Sigmoid colon (tissue), 7 donors: ENCODE measurements around the gene ANXA8. TPM values are rescaled to one million over a fixed set of nuclear protein-coding genes. Genes with fewer than 3 reads are reported as not detected.

Source experiments
- DNase-seq: peaks from one replicate; pipeline ENCODE4 v3.0.0-alpha.2; 2019
- H3K27ac ChIP-seq, 4 donors: fragments of 200-600 bp; sonication (generic); one replicate each; pipeline ENCODE4 v1.5.1; 2016 to 2019; ENCODE audit warnings: mild to moderate bottlenecking in 1 of 4
- H3K27me3 ChIP-seq, 3 donors: fragments of 200-600 bp; sonication (generic); one replicate each; pipeline ENCODE4 v1.5.1; 2019; ENCODE audit warnings: mild to moderate bottlenecking in 1 of 3
- H3K36me3 ChIP-seq, 4 donors: fragments of 200-600 bp; sonication (generic); one replicate each; pipeline ENCODE4 v1.5.1; 2016 to 2019
- H3K4me1 ChIP-seq, 4 donors: fragments of 200-600 bp; sonication (generic); one replicate each; pipeline ENCODE4 v1.5.1; 2017 to 2019
- H3K4me3 ChIP-seq, 4 donors: fragments of 200-600 bp; sonication (generic); one replicate each; pipeline ENCODE4 v1.5.1; 2017 to 2019; ENCODE audit warnings: mild to moderate bottlenecking in 2 of 4, moderate library complexity in 1 of 4
- H3K9me3 ChIP-seq, 4 donors: fragments of 200-600 bp in 3 of 4; sonication (generic) in 3 of 4; one replicate each; pipeline versions ENCODE4 v1.5.1 to v1.6.1; 2013 to 2019
- CTCF ChIP-seq, 4 experiments: fragments of 450-650 bp in 3 of 4; fragments of 200-600 bp in 1 of 4; IDR thresholded peaks; one replicate each; pipeline ENCODE4 v1.5.1; 2016 to 2019; ENCODE audit warnings: antibody characterized with exemption in 4 of 4, mild to moderate bottlenecking in 3 of 4, moderate library complexity in 2 of 4
- EP300 ChIP-seq, 4 donors: sonication (generic); formaldehyde crosslinking; IDR thresholded peaks; one replicate each; pipeline ENCODE4 v1.6.1; 2017; ENCODE audit warnings: antibody characterized with exemption in 4 of 4
- POLR2A ChIP-seq, 2 donors: fragments of 450-650 bp; IDR thresholded peaks; one replicate each; pipeline ENCODE4 v1.6.1; 2016; ENCODE audit warnings: antibody characterized with exemption in 2 of 2, mild to moderate bottlenecking in 2 of 2, moderate library complexity in 2 of 2
- POLR2AphosphoS5 ChIP-seq, 4 donors: sonication (generic); formaldehyde crosslinking; IDR thresholded peaks; one replicate each; pipeline ENCODE4 v1.6.1; 2017; ENCODE audit warnings: antibody characterized with exemption in 4 of 4
- WGBS, 2 donors: extraction: QIAGEN DNeasy Blood & Tissue Kit; methylation state at CpG; one replicate each; pipeline ENCODE4 v1.1.7; 2013; 5-methylcytosine and 5-hydroxymethylcytosine counted together
- intact Hi-C: fragments of 100-400 bp; cut with DNase I; formaldehyde crosslinking; loops from one replicate; pipeline ENCODE4 v1.15.1; 2023
- polyA plus RNA-seq, 3 donors: library from polyadenylated mRNA; stranded (reverse); fragments of 200-250 nt; gene quantifications; one replicate each; pipeline ENCODE4 v1.2.3, GENCODE V29; 2013
- small RNA-seq, 3 donors: library from RNA; depleted of rRNA; stranded (forward); fragments of <200 nt; gene quantifications; one replicate each; pipeline ENCODE3, GENCODE V24; 2016
- total RNA-seq, 4 donors: library from RNA; depleted of rRNA; stranded (reverse); fragments of >200 nt; gene quantifications; one replicate each; pipeline ENCODE4 v1.1.0, GENCODE V29; 2016
- donor health status: healthy with polysubstance abuse.
- donor health status: Bipolar disorder and iron deficiency.
- donor health status: healthy.

The ANXA8 gene
- total and polyA plus RNA-seq, 7 donors: 0.12 to 0.60 (median 0.36) TPM; not detected in 2

GRCh38 chr10:47418321-47418720 lies 65.6 kb downstream of the ANXA8 start:
- WGBS, 2 donors: 87% methylated on average over 6 of the region's 6 CpGs
- no peak for DNase-seq
- Histone ChIP-seq H3K4me1 (no peaks in the 10 kb centered on the region), H3K36me3 (no peaks in the 10 kb centered on the region), H3K27me3 (no peaks in the 10 kb centered on the region), H3K27ac (no peak overlapping the region), H3K4me3 (no peak overlapping the region), H3K9me3 (no peaks in the 10 kb centered on the region)
- no peak for TF ChIP-seq POLR2A (IDR thresholded peaks at IDR 0.05)
- no peak for TF ChIP-seq CTCF (IDR thresholded peaks at IDR 0.05)
- no peak for TF ChIP-seq EP300 (IDR thresholded peaks at IDR 0.05)
- no peak for TF ChIP-seq POLR2AphosphoS5 (IDR thresholded peaks at IDR 0.05)
- intact Hi-C loops: no loop called here

Small RNA genes lying within 50 kb of the gene (small RNA-seq; reads per million reads assigned to genes)
- gene AL591684.3: 0 reads per million in 3 donors
- 0 reads per million in 3 donors for gene RNA5SP312

Other genes starting within 250 kb of the ANXA8 start
- gene GDF10, start 183.9 kb downstream of the ANXA8 start, total RNA-seq: 10 to 100 TPM in 1 of 4 donors, 1 to 10 TPM in 3; 3.8 to 11.9 (median 4.9) TPM
- gene GDF10, start 183.9 kb downstream of the ANXA8 start, polyA plus RNA-seq: under 1 TPM in 1 of 3 donors, not detected in 2; 0.67 TPM
- gene GDF2, start 161.7 kb downstream of the ANXA8 start, total RNA-seq: not detected
- gene GDF2, start 161.7 kb downstream of the ANXA8 start, polyA plus RNA-seq: not detected
- gene RBP3, start 135.8 kb downstream of the ANXA8 start, total RNA-seq: not detected
- not detected for gene RBP3, start 135.8 kb downstream of the ANXA8 start, polyA plus RNA-seq
- gene ZNF488, start 99.8 kb downstream of the ANXA8 start, total RNA-seq: under 1 TPM in 1 of 4 donors, not detected in 3; 0.16 TPM
- under 1 TPM; 0.60 to 0.82 (median 0.69) TPM for gene ZNF488, start 99.8 kb downstream of the ANXA8 start, polyA plus RNA-seq
- gene FAM25G, start 7.6 kb upstream of the ANXA8 start, total RNA-seq: not detected
- gene FAM25G, start 7.6 kb upstream of the ANXA8 start, polyA plus RNA-seq: 10 to 100 TPM in 1 of 3 donors, 1 to 10 TPM in 1, not detected in 1; 1.8 to 12.5 TPM
- gene AGAP9, start 39.5 kb upstream of the ANXA8 start, total RNA-seq: 1 to 10 TPM; 4.2 to 7.7 (median 6.5) TPM
- 1 to 10 TPM in 2 of 3 donors, under 1 TPM in 1; 0.60 to 8.2 (median 1.2) TPM for gene AGAP9, start 39.5 kb upstream of the ANXA8 start, polyA plus RNA-seq